ENCODE results near the gene GPR162.

- TF ChIP-seq CTCF (IDR thresholded peaks at IDR 0.05) (no peak), POLR2A (IDR thresholded peaks at IDR 0.05) (no peak)
These were observed 37.2 kb downstream of the GPR162 start for GRCh38 chr12:6858799-6859198.

Measured in esophagus squamous epithelium (tissue), 4 donors.